ENCODE measurements around the gene LASP1.

- no peak for TF ChIP-seq ZNF274 (IDR thresholded peaks at IDR 0.05; ENCODE audit: low read depth, low read length)
- TF ChIP-seq YY1 (IDR thresholded peaks at IDR 0.05; ENCODE audit: insufficient read depth, insufficient read length): no peak
- no peak for TF ChIP-seq SUZ12 (IDR thresholded peaks at IDR 0.05; ENCODE audit: extremely low read depth, insufficient read depth, insufficient read length)
Observed at GRCh38 chr17:38891441-38891840, 21.6 kb downstream of the LASP1 start.

Measured in NT2/D1 (cell line).